H9 (cell line): Measurements from ENCODE around the gene CACNA2D3. TPM values are rescaled to one million over a fixed set of nuclear protein-coding genes. Genes with fewer than 3 reads are reported as not detected.

Source experiments
- DNase-seq: peaks from one replicate; pipeline ENCODE4 v3.0.0-alpha.2; 2017
- H2AFZ ChIP-seq: one replicate; pipeline ENCODE4 v1.6.1; 2013; ENCODE audit warnings: mild to moderate bottlenecking, low read length, control low read depth, moderate library complexity
- H2AK5ac ChIP-seq: 2 replicates; pipeline ENCODE4 v1.6.1; 2013; ENCODE audit warnings: low read length, control low read depth, mixed read lengths; ENCODE audit not compliant: insufficient read length
- H2BK120ac ChIP-seq: one replicate; pipeline ENCODE4 v1.6.1; 2013; ENCODE audit warnings: low read depth, mild to moderate bottlenecking, low read length, control low read depth, inconsistent platforms; ENCODE audit not compliant: poor library complexity, severe bottlenecking
- H2BK12ac ChIP-seq: 2 replicates; pipeline ENCODE4 v1.6.1; 2013; ENCODE audit warnings: low read length, control low read depth, mixed read lengths, low read depth; ENCODE audit not compliant: insufficient read length
- H2BK15ac ChIP-seq: 2 replicates; pipeline ENCODE4 v1.6.1; 2013; ENCODE audit warnings: low read depth, low read length, control low read depth
- H2BK20ac ChIP-seq: one replicate; pipeline ENCODE4 v1.6.1; 2013; ENCODE audit warnings: low read depth, mild to moderate bottlenecking, low read length, control low read depth, inconsistent platforms; ENCODE audit not compliant: poor library complexity, severe bottlenecking
- H2BK5ac ChIP-seq: 2 replicates; pipeline ENCODE4 v1.6.1; 2013; ENCODE audit warnings: low read length, control low read depth, mixed read lengths; ENCODE audit not compliant: insufficient read length
- H3K14ac ChIP-seq: 2 replicates; pipeline ENCODE4 v1.6.1; 2013; ENCODE audit warnings: low read length, control low read depth; ENCODE audit not compliant: insufficient read depth
- H3K18ac ChIP-seq: 2 replicates; pipeline ENCODE4 v1.6.1; 2013; ENCODE audit warnings: low read depth, mild to moderate bottlenecking, mixed read lengths, low read length, control low read depth; ENCODE audit not compliant: insufficient read length
- H3K23ac ChIP-seq: 2 replicates; pipeline ENCODE4 v1.6.1; 2013; ENCODE audit warnings: low read length, control low read depth, mixed read lengths, low read depth; ENCODE audit not compliant: insufficient read length
- H3K23me2 ChIP-seq: 2 replicates; pipeline ENCODE4 v1.6.1; 2013; ENCODE audit warnings: low read depth, mild to moderate bottlenecking, mixed read lengths, low read length, control low read depth; ENCODE audit not compliant: insufficient read length, poor library complexity, severe bottlenecking
- H3K27ac ChIP-seq: 2 replicates; pipeline ENCODE4 v1.5.1; 2013; ENCODE audit warnings: low read length, control low read depth, mixed read lengths, low read depth; ENCODE audit not compliant: insufficient read length
- H3K27me3 ChIP-seq: 2 replicates; pipeline ENCODE4 v1.6.1; 2013; ENCODE audit warnings: low read length, control low read depth, inconsistent platforms; ENCODE audit not compliant: insufficient read depth
- H3K4ac ChIP-seq: 2 replicates; pipeline ENCODE4 v1.6.1; 2013; ENCODE audit warnings: low read depth, mild to moderate bottlenecking, control low read depth, inconsistent platforms, low read length, moderate library complexity
- H3K4me1 ChIP-seq: 2 replicates; pipeline ENCODE4 v1.6.1; 2013; ENCODE audit warnings: low read length, control low read depth, inconsistent platforms; ENCODE audit not compliant: insufficient read depth
- H3K4me2 ChIP-seq: 2 replicates; pipeline ENCODE4 v1.6.1; 2013; ENCODE audit warnings: low read length, control low read depth, mixed read lengths; ENCODE audit not compliant: insufficient read length, insufficient read depth
- H3K56ac ChIP-seq: 2 replicates; pipeline ENCODE4 v1.6.1; 2013; ENCODE audit warnings: low read depth, mild to moderate bottlenecking, mixed read lengths, low read length, control low read depth; ENCODE audit not compliant: insufficient read length
- H3K79me1 ChIP-seq: 2 replicates; pipeline ENCODE4 v1.6.1; 2013; ENCODE audit warnings: low read depth, mild to moderate bottlenecking, moderate library complexity, low read length, control low read depth, inconsistent platforms; ENCODE audit not compliant: insufficient read depth, poor library complexity, severe bottlenecking
- H3K79me2 ChIP-seq: 2 replicates; pipeline ENCODE4 v1.6.1; 2013; ENCODE audit warnings: low read length, control low read depth, inconsistent platforms; ENCODE audit not compliant: insufficient read depth
- H3K9ac ChIP-seq: 2 replicates; pipeline ENCODE4 v1.6.1; 2013; ENCODE audit warnings: low read length, control low read depth, mixed read lengths; ENCODE audit not compliant: insufficient read length; ENCODE audit errors: extremely low read depth
- H3K9me3 ChIP-seq: one replicate; pipeline ENCODE4 v1.6.1; 2013; ENCODE audit warnings: low read depth, low read length, inconsistent platforms; ENCODE audit not compliant: control insufficient read depth
- H3T11ph ChIP-seq: one replicate; pipeline ENCODE4 v1.6.1; 2013; ENCODE audit warnings: mild to moderate bottlenecking, low read length, control low read depth, inconsistent platforms
- H4K20me1 ChIP-seq: one replicate; pipeline ENCODE4 v1.6.1; 2013; ENCODE audit not compliant: control insufficient read depth, insufficient read length, insufficient read depth
- H4K5ac ChIP-seq: 2 replicates; pipeline ENCODE4 v1.6.1; 2013; ENCODE audit warnings: low read depth, mild to moderate bottlenecking, mixed read lengths, low read length, control low read depth; ENCODE audit not compliant: insufficient read length
- H4K8ac ChIP-seq: replicated peaks from 2 replicates; pipeline ENCODE4 v1.6.1; 2013; ENCODE audit warnings: low read length, control low read depth, mixed read lengths, low read depth; ENCODE audit not compliant: insufficient read length
- H4K91ac ChIP-seq: 2 replicates; pipeline ENCODE4 v1.6.1; 2013; ENCODE audit warnings: low read depth, mild to moderate bottlenecking, moderate library complexity, mixed read lengths, low read length, control low read depth; ENCODE audit not compliant: insufficient read length
- H3K27ac Mint-ChIP-seq, 3 experiments: 2 replicates in 2 of 3; 3 replicates in 1 of 3; pipeline ENCODE4 v1.8.0; 2020 to 2021; ENCODE audit warnings: mixed read lengths in 3 of 3, mild to moderate bottlenecking in 1 of 3, moderate library complexity in 1 of 3
- H3K27me3 Mint-ChIP-seq: 2 replicates; pipeline ENCODE4 v1.8.0; 2021; ENCODE audit warnings: low read depth, mild to moderate bottlenecking, moderate library complexity, mixed read lengths
- H3K36me3 Mint-ChIP-seq, 3 experiments: 2 replicates in 2 of 3; 3 replicates in 1 of 3; pipeline ENCODE4 v1.8.0; 2020 to 2021; ENCODE audit warnings: low read depth in 3 of 3, mixed read lengths in 3 of 3; ENCODE audit not compliant: insufficient read depth in 1 of 3
- H3K4me1 Mint-ChIP-seq, 2 experiments: 2 replicates each; pipeline ENCODE4 v1.8.0; 2020; ENCODE audit warnings: mixed read lengths in 2 of 2
- H3K4me3 Mint-ChIP-seq, 2 experiments: 2 replicates in 1 of 2; 3 replicates in 1 of 2; pipeline ENCODE4 v1.8.0; 2020 to 2021; ENCODE audit warnings: mild to moderate bottlenecking in 2 of 2, mixed read lengths in 2 of 2, moderate library complexity in 1 of 2
- H3K9me3 Mint-ChIP-seq, 2 experiments: 2 replicates in 1 of 2; 3 replicates in 1 of 2; pipeline ENCODE4 v1.8.0; 2020; ENCODE audit warnings: mild to moderate bottlenecking in 2 of 2, mixed read lengths in 2 of 2, moderate library complexity in 1 of 2
- CTCF ChIP-seq: fragments of 200-600 bp; sonication (generic); conservative IDR thresholded peaks from 3 replicates; pipeline ENCODE4 v1.8.0; 2021; ENCODE audit warnings: antibody characterized with exemption, mild to moderate bottlenecking
- WGBS: extraction: QIAGEN DNeasy Blood & Tissue Kit; methylation state at CpG from one replicate; pipeline ENCODE4 v1.1.7; 2013; ENCODE audit warnings: missing lambda C conversion rate, low lambda C conversion rate, mixed read lengths; ENCODE audit not compliant: insufficient read length; ENCODE audit errors: extremely low coverage; 5-methylcytosine and 5-hydroxymethylcytosine counted together
- total RNA-seq: library from RNA; stranded (reverse); gene quantifications from 2 replicates; pipeline ENCODE4 v1.2.1, GENCODE V29; 2021

Gene CACNA2D3
- total RNA-seq, 1 experiment from 2014 or later = 3.2 TPM

- H3K14ac ChIP-seq = no peak overlapping the region
- H3K4me2 ChIP-seq = no peak overlapping the region
- H3K27ac Mint-ChIP-seq = no peak overlapping the region
- H4K5ac ChIP-seq = no peak overlapping the region
- no peak overlapping the region for H3K9ac ChIP-seq
- no peak overlapping the region for H2BK12ac ChIP-seq
- no peak for DNase-seq
- no peak overlapping the region for H2AK5ac ChIP-seq
- no peak overlapping the region for H4K8ac ChIP-seq
- H3K4me1 Mint-ChIP-seq = peaks cover 0 to 3% of the 10 kb centered on the region in 2 experiments; a peak in 1 of 4 replicates
- no peak overlapping the region for H2BK20ac ChIP-seq
- no peaks in the 10 kb centered on the region for H3K9me3 ChIP-seq
- no peak overlapping the region for H3K18ac ChIP-seq
- H2BK120ac ChIP-seq = no peak overlapping the region
- H2BK15ac ChIP-seq = no peak overlapping the region
- H4K91ac ChIP-seq = no peak overlapping the region
- H3K23me2 ChIP-seq = no peaks in the 10 kb centered on the region
- no peak overlapping the region for H3K27ac ChIP-seq
- no peaks in the 10 kb centered on the region for H3K79me1 ChIP-seq
- H3K4me3 Mint-ChIP-seq = no peak overlapping the region
- H3K4me1 ChIP-seq = no peaks in the 10 kb centered on the region
- no peaks in the 10 kb centered on the region for H3K27me3 ChIP-seq
- H3T11ph ChIP-seq = no peak overlapping the region
- H2AFZ ChIP-seq = no peak overlapping the region
- no peak overlapping the region for H3K4ac ChIP-seq
- no peaks in the 10 kb centered on the region for H3K27me3 Mint-ChIP-seq
- H3K79me2 ChIP-seq = no peaks in the 10 kb centered on the region; the same call in 1 of the 2 replicates
- WGBS = no CpG with 5 or more reads among the region's 1 CpG
- TF ChIP-seq CTCF = no peak
- no peak overlapping the region for H3K56ac ChIP-seq
- H3K9me3 Mint-ChIP-seq = no peaks in the 10 kb centered on the region
- H4K20me1 ChIP-seq = no peaks in the 10 kb centered on the region
- H2BK5ac ChIP-seq = no peak overlapping the region
- H3K23ac ChIP-seq = no peak overlapping the region
- H3K36me3 Mint-ChIP-seq = no peaks in the 10 kb centered on the region; a peak in 1 of 7 replicates
Measured at GRCh38 chr3:54744291-54744690, 621.9 kb downstream of the CACNA2D3 start.
